ENCODE data around the gene CYB561D2. TPM values are rescaled to one million over a fixed set of nuclear protein-coding genes. Genes with fewer than 3 reads are reported as not detected.

Gene CYB561D2
- total RNA-seq, 4 donors from 2014 or later = 23.6 to 66.0 (median 43.6) TPM

- WGBS, 2 donors = 68 to 81% methylated on average over 9 of the region's 10 CpGs
- H3K36me3 ChIP-seq = peaks cover 7 to 21% of the 10 kb centered on the region in 2 donors
These were observed 32.0 kb upstream of the CYB561D2 start for GRCh38 chr3:50318615-50319014.

DNA sequence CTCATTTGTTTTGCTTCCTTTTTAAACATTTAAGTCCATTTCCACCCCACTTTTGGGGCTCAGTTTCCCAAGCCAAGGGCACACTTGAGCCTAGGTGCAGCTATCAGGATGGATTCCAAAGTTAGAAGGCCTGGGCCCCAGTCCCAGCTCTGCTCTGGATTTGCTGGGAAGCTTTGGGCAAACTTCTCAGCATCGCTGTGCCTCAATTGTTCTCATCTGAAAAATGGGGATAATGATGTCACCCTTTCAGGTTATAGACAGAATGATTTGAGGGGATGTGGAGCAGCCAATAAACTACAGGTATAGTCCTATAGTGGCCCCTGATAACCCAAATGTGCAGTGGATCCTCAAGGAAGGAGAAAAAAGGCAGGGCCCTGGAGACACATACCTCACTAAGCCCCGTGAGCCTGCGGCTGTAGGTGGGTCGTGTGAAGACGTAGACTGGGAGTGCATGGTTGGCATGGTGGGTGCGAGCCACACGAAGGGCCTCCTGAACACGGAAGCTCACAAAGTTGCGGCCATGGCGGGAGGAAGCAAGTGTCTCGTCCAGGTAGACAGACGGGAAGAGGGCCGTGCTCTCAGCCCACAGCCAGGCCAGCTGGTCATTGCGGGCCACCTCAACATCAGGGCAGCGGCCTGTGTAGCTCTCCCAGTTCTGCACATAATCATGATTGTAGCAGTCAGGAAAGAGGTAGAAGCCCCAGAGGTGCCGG lies 31.3 kb upstream of the CYB561D2 start:
- peak overlapping the region in 2 of 3 donors; percentile 73 to 98 for H3K27ac ChIP-seq

More at GRCh38 chr3:50318615-50319014, 32.0 kb upstream of the CYB561D2 start:
- no peak for DNase-seq
- peaks cover 40 to 71% of the 10 kb centered on the region in 2 donors for H3K4me1 ChIP-seq
- peak overlapping the region in 1 of 3 donors; percentile 4 for H3K4me3 ChIP-seq (replicated peaks in 1 of 3)
- intact Hi-C loops (cut with DNase I) = no loop called here
- no peak for TF ChIP-seq CTCF (IDR thresholded peaks at IDR 0.05)
- TF ChIP-seq POLR2A (IDR thresholded peaks at IDR 0.05) = no peak
- peak overlapping the region in 2 of 3 donors; percentile 73 to 98 for H3K27ac ChIP-seq
- no peaks in the 10 kb centered on the region for H3K9me3 ChIP-seq
- H3K27me3 ChIP-seq = no peaks in the 10 kb centered on the region

DNA sequence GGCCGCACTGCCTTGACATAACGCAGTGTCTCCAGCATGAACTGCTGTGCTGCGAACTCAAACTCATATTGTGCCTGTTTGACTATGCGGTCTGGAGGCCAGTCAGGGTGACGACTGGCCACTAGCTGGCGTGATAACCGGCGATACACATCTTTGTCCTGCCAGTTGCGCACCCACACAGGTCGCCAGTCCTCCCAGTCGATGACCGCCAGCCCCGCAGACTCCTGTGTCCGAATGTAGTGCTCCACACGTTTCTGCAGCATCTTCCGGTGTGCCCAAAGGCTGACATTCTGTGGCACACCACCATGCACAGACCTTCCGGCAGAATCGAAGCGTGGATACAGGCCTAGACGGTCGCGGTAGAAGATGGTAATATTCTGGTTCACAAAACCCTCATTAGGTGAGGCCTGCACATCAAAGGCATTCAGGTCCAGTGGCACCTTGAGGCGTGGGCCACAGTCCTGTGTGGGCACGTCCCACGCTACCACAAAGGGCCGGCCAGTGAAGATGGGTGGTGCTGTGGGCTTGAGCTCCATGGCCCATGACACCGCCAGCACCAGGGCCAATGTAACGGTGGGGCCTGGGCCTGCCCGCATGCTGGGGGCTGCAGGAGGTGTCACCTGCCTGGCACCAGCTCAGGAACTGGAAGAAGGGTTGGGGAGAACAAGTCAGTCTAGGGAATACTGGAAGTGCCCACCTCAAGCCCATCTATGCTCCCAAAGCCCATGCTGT lies 30.6 kb upstream of the CYB561D2 start:
- peak overlapping the region in 2 of 3 donors; percentile 86 to 92 for H3K4me3 ChIP-seq (replicated peaks in 1 of 3)
- H3K27me3 ChIP-seq = no peaks in the 10 kb centered on the region
- H3K36me3 ChIP-seq = peaks cover 8 to 21% of the 10 kb centered on the region in 2 donors
- intact Hi-C loops (cut with DNase I) = no loop called here
- H3K4me1 ChIP-seq = peaks cover 39 to 68% of the 10 kb centered on the region in 2 donors
- peak overlapping the region; percentile 96 to 98 (median 98) for H3K27ac ChIP-seq
- 83 to 92% methylated on average over 24 to 25 of the region's 29 CpGs for WGBS, 2 donors
- H3K9me3 ChIP-seq = no peaks in the 10 kb centered on the region
- DNase-seq = no peak
- TF ChIP-seq POLR2A (IDR thresholded peaks at IDR 0.05) = no peak
- TF ChIP-seq CTCF (IDR thresholded peaks at IDR 0.05) = no peak

More for the DNA sequence above, 31.3 kb upstream of the CYB561D2 start:
- H3K9me3 ChIP-seq = no peaks in the 10 kb centered on the region
- 84 to 92% methylated on average over 15 to 16 of the region's 16 CpGs for WGBS, 2 donors
- H3K36me3 ChIP-seq = peaks cover 7 to 21% of the 10 kb centered on the region in 2 donors
- H3K4me1 ChIP-seq = peaks cover 40 to 70% of the 10 kb centered on the region in 2 donors
- TF ChIP-seq POLR2A (IDR thresholded peaks at IDR 0.05) (no peak), CTCF (IDR thresholded peaks at IDR 0.05) (no peak)
- DNase-seq = no peak
- H3K4me3 ChIP-seq (replicated peaks in 1 of 3) = peak overlapping the region in 1 of 3 donors; percentile 86
- no peaks in the 10 kb centered on the region for H3K27me3 ChIP-seq
- intact Hi-C loops (cut with DNase I) = no loop called here

DNA sequence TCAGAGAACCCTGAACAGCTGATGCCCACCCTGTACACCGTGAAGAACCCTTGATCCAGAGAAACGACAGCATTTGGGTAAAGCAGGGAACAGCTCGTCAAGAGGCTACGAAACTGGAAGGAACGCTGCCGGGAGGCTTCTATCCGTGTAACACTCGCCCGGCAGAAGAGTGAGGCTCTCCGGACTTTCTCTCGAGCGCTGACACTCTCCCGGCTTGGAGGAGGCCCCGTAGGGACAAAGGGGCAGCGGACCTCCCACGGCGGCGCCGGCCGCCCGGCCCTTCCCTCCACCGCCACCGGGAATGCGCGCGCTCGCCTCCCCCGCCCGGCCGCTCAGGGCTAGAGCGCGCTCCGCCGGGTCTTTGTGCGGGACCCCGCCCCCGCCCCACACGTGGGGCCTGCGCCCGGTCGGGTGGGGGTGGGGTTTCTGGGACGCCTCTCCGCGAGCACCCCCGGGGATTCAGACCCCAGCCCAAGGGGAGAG lies 29.8 kb upstream of the CYB561D2 start:
- Histone ChIP-seq H3K9me3 (no peaks in the 10 kb centered on the region), H3K4me3 (replicated peaks in 1 of 3) (peak overlapping the region; percentile 38 to 92 (median 86)), H3K4me1 (peaks cover 38 to 67% of the 10 kb centered on the region in 2 donors), H3K27me3 (no peaks in the 10 kb centered on the region), H3K27ac (peak overlapping the region; percentile 96 to 98 (median 98)), H3K36me3 (peaks cover 10 to 21% of the 10 kb centered on the region in 2 donors)
- 0% methylated on average over 7 to 12 of the region's 45 CpGs for WGBS, 2 donors
- intact Hi-C loops (cut with DNase I) = no loop called here
- TF ChIP-seq POLR2A (IDR thresholded peaks at IDR 0.05) (no peak), CTCF (IDR thresholded peaks at IDR 0.05) (no peak)
- DNase-seq = peak; percentile 76 to 83

Measured in thyroid gland (tissue), 4 donors.